C4-2B (cell line): ENCODE results near the gene PDIK1L.

Experiments
- H3K27ac ChIP-seq: fragments of 450-650 bp; 2 replicates; pipeline ENCODE4 v1.5.1; 2017
- CTCF ChIP-seq: fragments of 450-650 bp; conservative IDR thresholded peaks from 2 replicates; pipeline ENCODE4 v1.5.1; 2017; ENCODE audit warnings: mild to moderate bottlenecking
- ZFX ChIP-seq: fragments of 450-650 bp; IDR thresholded peaks from 2 replicates; pipeline ENCODE4 v1.6.1; 2017

Gene PDIK1L

GRCh38 chr1:26070963-26071342 lies 40.7 kb upstream of the PDIK1L start:
- TF ChIP-seq ZFX (no peak), CTCF (no peak)
- no peak overlapping the region for H3K27ac ChIP-seq

GRCh38 chr1:26072305-26072704 lies 39.3 kb upstream of the PDIK1L start:
- no peak for TF ChIP-seq ZFX
- TF ChIP-seq CTCF = no peak
- no peak overlapping the region for H3K27ac ChIP-seq

GRCh38 chr1:26075421-26076144 lies 36.0 kb upstream of the PDIK1L start:
- TF ChIP-seq CTCF = no peak
- no peak for TF ChIP-seq ZFX
- H3K27ac ChIP-seq = no peak overlapping the region

- TF ChIP-seq ZFX (no peak), CTCF (no peak)
- no peak overlapping the region for H3K27ac ChIP-seq
Measured at GRCh38 chr1:26077524-26077923, 34.1 kb upstream of the PDIK1L start.

- TF ChIP-seq ZFX (no peak), CTCF (no peak)
- peak overlapping the region; percentile 64 for H3K27ac ChIP-seq
Measured at GRCh38 chr1:26078286-26079177, 33.1 kb upstream of the PDIK1L start.

GRCh38 chr1:26079178-26079563 lies 32.5 kb upstream of the PDIK1L start:
- no peak for TF ChIP-seq ZFX
- no peak for TF ChIP-seq CTCF
- H3K27ac ChIP-seq = peak overlapping the region; percentile 64
